ENCODE results near the gene BCHE.

Gene BCHE

DNA sequence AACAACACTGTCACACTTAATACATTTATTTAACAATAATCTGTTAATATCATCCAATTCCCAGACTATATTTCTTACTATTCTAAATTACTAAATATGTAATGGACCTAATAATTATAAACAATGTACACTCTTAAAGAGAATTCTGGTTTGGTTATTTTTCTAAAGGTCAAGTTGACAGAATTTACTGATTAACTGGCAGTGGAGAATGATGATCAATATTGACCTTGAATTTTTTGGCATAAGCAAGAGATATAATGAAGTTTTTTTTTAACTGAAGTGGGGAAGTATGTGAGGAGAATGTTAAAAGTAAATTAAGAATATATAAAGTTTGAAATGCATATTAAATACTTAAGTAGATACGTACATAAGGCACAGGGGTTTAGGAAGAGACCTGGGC is 33.8 kb downstream of the BCHE start:
- TF ChIP-seq, protein P1, sequence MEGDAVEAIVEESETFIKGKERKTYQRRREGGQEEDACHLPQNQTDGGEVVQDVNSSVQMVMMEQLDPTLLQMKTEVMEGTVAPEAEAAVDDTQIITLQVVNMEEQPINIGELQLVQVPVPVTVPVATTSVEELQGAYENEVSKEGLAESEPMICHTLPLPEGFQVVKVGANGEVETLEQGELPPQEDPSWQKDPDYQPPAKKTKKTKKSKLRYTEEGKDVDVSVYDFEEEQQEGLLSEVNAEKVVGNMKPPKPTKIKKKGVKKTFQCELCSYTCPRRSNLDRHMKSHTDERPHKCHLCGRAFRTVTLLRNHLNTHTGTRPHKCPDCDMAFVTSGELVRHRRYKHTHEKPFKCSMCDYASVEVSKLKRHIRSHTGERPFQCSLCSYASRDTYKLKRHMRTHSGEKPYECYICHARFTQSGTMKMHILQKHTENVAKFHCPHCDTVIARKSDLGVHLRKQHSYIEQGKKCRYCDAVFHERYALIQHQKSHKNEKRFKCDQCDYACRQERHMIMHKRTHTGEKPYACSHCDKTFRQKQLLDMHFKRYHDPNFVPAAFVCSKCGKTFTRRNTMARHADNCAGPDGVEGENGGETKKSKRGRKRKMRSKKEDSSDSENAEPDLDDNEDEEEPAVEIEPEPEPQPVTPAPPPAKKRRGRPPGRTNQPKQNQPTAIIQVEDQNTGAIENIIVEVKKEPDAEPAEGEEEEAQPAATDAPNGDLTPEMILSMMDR (IDR thresholded peaks at IDR 0.05): no peak
- intact Hi-C loops (cut with DNase I; ENCODE audit: low total_unique reads): no loop called here
- no peak for DNase-seq
- Histone ChIP-seq H3K27ac (no peak overlapping the region), H3K4me3 (no peak overlapping the region), H3K4me1 (no peaks in the 10 kb centered on the region), H3K36me3 (no peaks in the 10 kb centered on the region), H3K9me3 (no peaks in the 10 kb centered on the region), H3K27me3 (no peaks in the 10 kb centered on the region)

DNA sequence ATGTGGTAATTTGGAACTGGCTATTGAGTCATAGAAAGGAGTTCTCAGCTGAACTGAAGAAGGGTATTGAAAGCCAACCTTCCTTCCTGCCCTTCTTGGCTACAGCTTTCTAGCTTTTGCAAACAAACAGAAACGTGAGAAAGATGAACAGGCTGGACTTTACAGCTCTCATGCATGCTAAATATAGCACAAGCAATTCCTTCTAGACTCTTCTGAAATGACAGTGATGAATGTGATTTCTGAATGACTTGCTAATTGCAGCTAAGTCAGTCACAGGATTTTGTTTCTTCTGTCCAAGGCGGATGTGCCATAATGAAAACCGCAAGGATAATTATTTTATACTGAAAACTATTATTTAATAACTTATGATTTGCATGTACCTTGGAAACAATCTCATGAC is 36.3 kb downstream of the BCHE start:
- Histone ChIP-seq H3K27ac (no peak overlapping the region), H3K36me3 (no peaks in the 10 kb centered on the region)

DNA sequence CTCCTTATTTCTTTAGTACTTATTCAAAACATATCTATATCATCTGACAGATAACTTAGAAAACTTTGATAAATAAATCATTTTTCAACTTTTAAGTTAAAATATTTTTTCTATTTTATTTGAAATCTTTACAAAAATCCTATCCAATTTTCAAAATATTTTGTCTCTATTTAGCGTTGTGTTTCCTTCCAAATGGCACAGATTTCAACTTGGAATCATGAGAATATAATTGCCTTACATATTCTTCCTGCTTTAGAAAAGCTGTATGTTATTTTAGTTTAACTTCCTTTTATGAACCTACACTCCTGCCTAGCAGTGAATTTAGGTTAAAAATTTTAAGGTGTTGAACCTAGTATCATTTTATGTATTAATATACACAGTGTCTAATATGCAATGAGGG is 38.2 kb downstream of the BCHE start:
- TF ChIP-seq, protein P1 (IDR thresholded peaks at IDR 0.05): no peak
- H3K36me3 ChIP-seq: no peaks in the 10 kb centered on the region
- intact Hi-C loops (cut with DNase I; ENCODE audit: low total_unique reads): no loop called here

More for the DNA sequence above, 36.3 kb downstream of the BCHE start:
- Histone ChIP-seq H3K4me3 (no peak overlapping the region), H3K27me3 (no peaks in the 10 kb centered on the region), H3K4me1 (no peaks in the 10 kb centered on the region), H3K9me3 (no peaks in the 10 kb centered on the region)
- intact Hi-C loops (cut with DNase I; ENCODE audit: low total_unique reads): no loop called here
- TF ChIP-seq, protein P1 (IDR thresholded peaks at IDR 0.05): no peak
- no peak for DNase-seq

DNA sequence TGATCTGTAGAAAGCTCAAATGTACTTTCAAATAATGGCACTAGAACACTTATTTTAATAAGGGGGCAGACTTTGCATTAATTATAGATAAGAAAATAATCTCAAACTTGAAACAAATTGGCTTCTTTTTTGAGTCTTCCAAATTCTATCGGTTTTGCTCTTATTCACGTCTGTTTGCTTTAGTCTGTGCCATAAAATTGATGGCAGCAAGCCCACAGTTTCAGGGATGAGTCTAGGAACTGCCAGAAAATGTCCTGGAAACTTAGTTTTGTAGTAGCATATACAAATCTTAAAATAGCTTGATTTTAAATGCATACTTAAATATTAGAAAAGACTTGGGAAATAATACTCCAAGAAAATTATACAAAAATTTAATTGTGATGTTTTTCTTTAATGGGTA is 39.7 kb downstream of the BCHE start:
- no peaks in the 10 kb centered on the region for H3K9me3 ChIP-seq
- no peaks in the 10 kb centered on the region for H3K27me3 ChIP-seq
- no peaks in the 10 kb centered on the region for H3K4me1 ChIP-seq
- no peaks in the 10 kb centered on the region for H3K36me3 ChIP-seq
- no peak overlapping the region for H3K4me3 ChIP-seq
- intact Hi-C loops (cut with DNase I; ENCODE audit: low total_unique reads): no loop called here
- TF ChIP-seq, protein P1 (IDR thresholded peaks at IDR 0.05): no peak
- no peak overlapping the region for H3K27ac ChIP-seq
- no peak for DNase-seq

More for the DNA sequence above, 38.2 kb downstream of the BCHE start:
- DNase-seq: no peak
- H3K27ac ChIP-seq: no peak overlapping the region
- H3K27me3 ChIP-seq: no peaks in the 10 kb centered on the region
- H3K9me3 ChIP-seq: no peaks in the 10 kb centered on the region
- H3K4me1 ChIP-seq: no peaks in the 10 kb centered on the region
- H3K4me3 ChIP-seq: no peak overlapping the region

DNA sequence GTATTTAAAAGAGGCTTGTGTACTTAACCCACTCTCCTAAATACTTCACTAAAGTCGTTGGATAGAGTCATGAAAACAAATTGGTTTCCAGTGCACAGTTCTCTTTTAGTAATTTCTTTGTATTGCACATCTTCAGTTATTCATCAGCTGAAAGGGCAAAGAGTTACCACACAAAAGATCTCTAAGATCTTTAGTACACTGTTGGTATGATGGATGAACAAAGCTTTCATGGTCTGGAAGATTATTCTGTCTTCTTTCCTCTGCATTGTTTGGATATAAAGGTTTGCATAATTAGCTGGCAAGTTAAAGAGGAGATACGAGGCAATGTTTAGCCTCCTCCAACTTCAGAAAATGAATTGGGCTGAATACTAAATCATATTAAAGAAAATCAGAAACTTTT is 40.5 kb downstream of the BCHE start:
- DNase-seq: no peak
- Histone ChIP-seq H3K36me3 (no peaks in the 10 kb centered on the region), H3K4me3 (no peak overlapping the region), H3K27me3 (no peaks in the 10 kb centered on the region), H3K9me3 (no peaks in the 10 kb centered on the region), H3K27ac (no peak overlapping the region), H3K4me1 (no peaks in the 10 kb centered on the region)
- TF ChIP-seq, protein P1 (IDR thresholded peaks at IDR 0.05): no peak
- intact Hi-C loops (cut with DNase I; ENCODE audit: low total_unique reads): no loop called here

DNA sequence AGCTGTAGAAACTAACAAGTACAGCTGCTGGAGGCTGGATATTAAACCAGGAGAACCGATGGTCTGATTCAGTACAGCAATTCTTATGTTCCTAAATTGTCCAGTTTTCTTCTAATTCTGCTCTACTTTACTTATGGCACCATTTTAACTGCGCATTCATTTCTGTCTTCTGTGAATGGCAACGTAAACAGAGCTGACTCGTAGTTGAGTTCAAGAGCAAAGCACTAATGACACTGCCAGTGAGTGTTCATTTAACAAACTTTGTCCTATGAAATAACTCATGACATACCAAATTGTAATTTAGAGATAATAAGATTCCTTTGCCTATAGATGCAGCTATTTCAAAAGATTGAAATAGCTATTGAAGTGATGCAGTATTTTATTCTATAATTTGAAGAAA is 48.7 kb downstream of the BCHE start:
- no peaks in the 10 kb centered on the region for H3K9me3 ChIP-seq
- H3K4me1 ChIP-seq: no peaks in the 10 kb centered on the region
- no peak overlapping the region for H3K4me3 ChIP-seq
- TF ChIP-seq, protein P1 (IDR thresholded peaks at IDR 0.05): no peak
- H3K27ac ChIP-seq: no peak overlapping the region
- DNase-seq: no peak
- no peaks in the 10 kb centered on the region for H3K27me3 ChIP-seq
- intact Hi-C loops (cut with DNase I; ENCODE audit: low total_unique reads): no loop called here
- no peaks in the 10 kb centered on the region for H3K36me3 ChIP-seq
